Amniotic stem cell (primary cell): ENCODE results near the gene ESYT2.
"Not testable (repeated sequence)": the region's sequence is repeated elsewhere in the genome, so short reads cannot be mapped to it uniquely, and the experiment has no call there.

Source experiments
- DNase-seq: peaks from one replicate; lab custom pipeline; 2025; lab: John Stamatoyannopoulos, UW

Gene ESYT2

GRCh38 chr7:158854681-158855081 is 25.4 kb upstream of the ESYT2 start:
- no peak for DNase-seq

DNA sequence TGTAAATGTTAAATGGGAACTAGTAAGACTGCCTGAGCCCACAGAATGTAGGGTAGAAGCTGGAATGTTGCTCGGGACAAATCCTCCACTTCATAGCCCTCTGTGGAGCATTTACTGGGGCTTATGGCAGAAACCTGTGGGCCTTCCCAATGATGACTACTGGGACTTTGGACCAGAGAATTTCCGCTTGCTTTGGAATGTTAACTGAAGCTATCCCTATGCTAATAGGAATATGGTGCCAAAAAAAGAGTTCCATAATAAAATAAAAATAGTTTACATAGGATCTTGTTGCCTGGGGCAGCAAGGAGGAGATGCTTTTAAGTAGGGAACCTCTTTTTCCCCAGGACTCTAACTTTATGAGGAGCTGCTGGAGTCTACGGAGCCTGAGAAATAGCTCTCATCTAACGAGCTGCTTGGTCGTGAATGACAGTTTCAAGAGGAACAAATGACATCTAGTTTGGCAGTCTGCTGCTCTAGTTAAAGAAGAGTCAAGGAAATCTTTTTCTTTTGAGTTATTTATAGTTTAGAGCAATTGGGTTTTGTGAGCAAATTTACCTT is 21.3 kb upstream of the ESYT2 start:
- no peak for DNase-seq

DNA sequence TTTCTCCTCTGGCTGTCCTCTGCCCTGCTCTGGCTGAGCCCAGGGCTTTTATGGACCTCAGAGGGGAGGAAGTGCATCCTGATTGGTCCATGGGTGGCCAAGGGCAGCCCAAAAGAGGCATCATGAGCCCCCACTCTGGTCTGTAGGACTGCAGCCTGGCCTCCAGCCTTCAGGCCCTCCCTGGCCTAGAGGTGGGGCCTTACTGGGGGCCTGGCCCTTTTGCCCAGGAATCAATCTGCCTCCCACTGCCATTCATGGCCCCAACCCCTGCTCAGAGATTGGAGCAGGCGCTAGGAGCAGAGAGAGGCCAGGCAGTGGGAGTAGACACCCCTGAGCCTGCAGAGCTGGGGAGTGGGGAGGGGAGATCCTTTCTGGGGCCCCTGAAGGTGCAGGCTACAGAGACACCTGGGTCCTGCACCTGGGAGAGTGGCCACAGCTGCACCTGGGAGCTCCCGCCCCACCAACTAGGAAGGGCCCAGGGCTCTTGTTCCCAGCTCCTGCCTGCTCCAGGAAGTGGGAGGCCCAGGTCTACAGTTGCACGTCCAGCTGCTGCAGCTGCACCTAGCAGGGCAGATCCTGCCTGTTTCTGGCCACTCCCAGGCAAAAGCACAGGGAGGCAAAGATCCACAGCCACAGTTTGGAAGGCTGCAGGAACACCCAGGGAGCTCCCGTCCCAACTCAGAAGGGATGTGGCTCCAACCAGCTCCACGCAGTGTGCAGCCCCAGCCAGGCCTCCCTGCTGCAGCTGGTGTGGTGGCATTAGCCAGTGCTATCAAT is 20.6 kb upstream of the ESYT2 start:
- no peak for DNase-seq

DNA sequence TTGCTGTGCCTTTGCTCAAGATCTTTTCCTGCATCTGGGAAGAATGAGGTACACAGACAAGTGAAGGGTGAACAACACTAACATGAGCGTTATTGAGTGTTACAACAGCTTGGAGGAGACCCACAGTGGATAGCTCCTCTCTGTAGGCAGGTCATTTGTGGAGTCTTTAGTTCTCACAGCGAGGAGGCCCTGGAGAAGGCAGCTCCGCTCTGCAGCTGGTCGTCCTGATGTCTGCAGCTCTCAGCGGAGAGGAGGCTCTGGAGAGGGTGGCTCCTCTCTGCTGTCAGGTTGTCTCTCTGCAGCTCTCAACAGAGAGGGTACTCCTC is 20.1 kb upstream of the ESYT2 start:
- DNase-seq, result no peak

DNA sequence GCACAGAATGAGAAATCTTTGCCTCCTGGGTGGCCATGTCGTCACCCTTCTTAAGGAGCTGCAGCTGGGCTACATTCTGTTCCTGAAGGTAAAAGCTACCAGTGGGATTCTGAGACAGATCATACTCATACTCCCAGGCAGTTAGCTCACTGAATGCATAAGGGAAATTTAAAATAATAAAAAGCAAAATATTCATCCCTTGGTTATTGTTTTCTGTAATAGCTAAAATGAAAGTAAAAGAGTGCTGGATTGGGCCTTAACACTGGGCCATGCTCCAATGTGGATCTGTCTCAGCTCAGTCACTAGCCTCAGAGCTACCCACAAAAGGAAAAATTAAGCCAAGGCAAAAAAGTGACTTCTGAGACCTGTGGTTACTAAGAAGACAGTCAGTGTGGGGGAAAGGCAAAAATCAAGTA is 18.1 kb upstream of the ESYT2 start:
- no peak for DNase-seq

GRCh38 chr7:158846304-158846703 is 17.0 kb upstream of the ESYT2 start:
- DNase-seq, result no peak

- no peak for DNase-seq
Observed at GRCh38 chr7:158843771-158844170, 14.5 kb upstream of the ESYT2 start.

GRCh38 chr7:158842486-158842885 is 13.2 kb upstream of the ESYT2 start:
- DNase-seq, result no peak

DNA sequence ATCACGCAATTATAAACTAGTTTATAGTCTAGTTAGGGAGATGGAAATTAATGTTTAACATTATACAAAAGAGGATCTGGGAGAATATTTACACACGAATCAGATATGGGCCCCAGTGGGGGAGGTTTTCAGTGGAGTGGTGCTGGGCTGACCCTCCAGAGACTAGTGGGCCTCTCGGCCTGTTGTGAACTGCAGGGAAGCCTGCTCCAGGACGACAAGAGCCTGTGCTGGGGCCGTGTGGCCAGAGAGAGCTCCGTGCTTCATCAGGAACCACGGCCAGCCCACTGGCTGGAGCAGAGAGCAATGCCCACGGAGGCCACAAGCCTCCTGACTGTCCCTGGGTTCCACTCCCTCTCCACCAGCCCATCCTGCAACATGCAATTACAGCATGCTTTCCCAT is 11.3 kb upstream of the ESYT2 start:
- no peak for DNase-seq

DNA sequence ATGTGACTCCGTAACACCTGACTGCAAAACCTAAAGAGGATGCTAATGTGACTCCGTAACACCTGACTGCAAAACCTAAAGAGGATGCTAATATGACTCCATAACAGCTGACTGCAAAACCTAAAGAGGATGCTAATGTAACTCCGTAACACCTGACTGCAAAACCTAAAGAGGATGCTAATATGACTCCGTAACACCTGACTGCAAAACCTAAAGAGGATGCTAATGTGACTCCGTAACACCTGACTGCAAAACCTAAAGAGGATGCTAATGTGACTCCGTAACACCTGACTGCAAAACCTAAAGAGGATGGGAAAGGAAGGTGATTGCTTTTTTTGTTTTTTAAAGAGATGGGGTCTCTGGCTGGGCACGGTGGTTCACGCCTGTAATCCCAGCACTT is 9.9 kb upstream of the ESYT2 start:
- not testable (repeated sequence) for DNase-seq

DNA sequence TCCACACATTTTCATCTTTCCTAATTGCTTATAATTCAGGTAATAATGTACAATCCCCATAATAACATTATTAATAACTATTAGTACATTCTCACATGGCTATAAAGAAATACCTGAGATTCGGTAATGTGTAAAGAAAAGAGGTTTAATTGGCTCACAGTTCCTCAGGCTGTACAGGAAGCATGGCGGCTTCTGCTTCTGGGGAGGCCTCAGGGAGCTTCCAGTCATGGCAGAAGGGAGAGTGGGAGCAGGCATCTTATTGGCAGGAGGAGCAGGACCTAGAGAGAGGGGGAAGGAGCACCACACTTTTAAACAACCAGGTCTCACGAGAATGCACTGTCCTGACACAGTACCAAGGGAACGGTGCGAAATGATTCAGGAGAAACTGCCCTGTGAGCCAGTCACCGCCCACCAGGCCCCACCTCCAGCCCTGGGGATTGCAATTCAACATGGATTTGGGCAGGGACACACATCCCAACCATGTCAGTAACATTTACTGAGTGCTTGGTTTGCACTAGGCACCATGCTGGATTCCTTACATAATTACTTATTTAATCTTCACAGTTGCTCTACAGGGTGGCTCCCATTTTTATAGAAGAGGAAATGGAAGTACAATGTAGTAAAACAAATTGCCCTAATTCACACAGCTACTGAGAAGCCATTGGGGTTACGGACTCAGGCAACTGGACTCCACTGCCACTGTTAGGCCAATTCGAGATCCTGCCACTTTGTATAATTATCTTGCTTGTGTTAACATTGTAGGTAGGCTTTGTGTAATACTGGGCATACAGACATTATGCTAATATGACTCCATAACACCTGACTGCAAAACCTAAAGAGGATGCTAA is 8.7 kb upstream of the ESYT2 start:
- no peak for DNase-seq

DNA sequence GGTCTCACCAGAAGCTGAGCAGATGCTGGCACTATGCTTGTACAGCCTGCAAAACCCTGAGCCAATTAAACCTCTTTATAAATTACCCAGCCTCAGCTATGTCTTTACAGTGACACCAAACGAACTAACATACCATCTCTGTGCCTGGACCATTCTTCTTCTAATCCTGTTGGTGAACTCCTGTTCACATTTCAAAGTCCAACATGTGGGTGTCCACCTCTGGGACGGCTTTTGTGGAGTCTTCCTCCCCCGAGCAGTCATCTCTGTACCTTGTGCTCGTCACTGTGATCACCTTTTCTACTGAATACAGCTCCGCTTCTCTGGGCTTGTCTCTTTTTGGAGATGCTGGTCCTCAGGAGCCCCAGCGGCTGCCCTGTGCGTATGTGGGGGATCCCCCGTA is 7.4 kb upstream of the ESYT2 start:
- no peak for DNase-seq

- no peak for DNase-seq
Observed at GRCh38 chr7:158834878-158835784, 5.8 kb upstream of the ESYT2 start.

- DNase-seq, result no peak
Observed at GRCh38 chr7:158832994-158833393, 3.7 kb upstream of the ESYT2 start.

DNA sequence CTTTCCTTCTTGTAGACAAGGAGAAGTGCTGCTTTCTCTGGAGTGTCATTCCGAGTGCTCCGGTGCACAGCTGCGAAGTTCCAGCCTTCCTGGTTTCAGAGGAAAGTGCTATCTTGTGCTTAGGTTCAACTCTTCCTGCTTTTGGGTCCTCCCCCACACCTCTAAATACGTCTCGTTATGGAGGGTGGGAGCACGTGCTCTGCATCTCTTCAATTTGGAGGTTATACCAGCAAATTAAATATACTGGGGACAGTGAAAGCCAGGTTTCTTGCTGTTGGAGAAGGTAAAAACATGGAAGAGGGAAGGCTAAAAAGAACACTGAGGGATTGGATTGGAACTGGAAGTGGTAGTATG is 2.4 kb upstream of the ESYT2 start:
- no peak for DNase-seq

GRCh38 chr7:158830211-158830723 is 958 bp upstream of the ESYT2 start:
- DNase-seq, result no peak

GRCh38 chr7:158829021-158829341 is 328 bp downstream of the ESYT2 start:
- DNase-seq, result no peak

- DNase-seq, result no peak
Observed at GRCh38 chr7:158828133-158829020, 932 bp downstream of the ESYT2 start.

DNA sequence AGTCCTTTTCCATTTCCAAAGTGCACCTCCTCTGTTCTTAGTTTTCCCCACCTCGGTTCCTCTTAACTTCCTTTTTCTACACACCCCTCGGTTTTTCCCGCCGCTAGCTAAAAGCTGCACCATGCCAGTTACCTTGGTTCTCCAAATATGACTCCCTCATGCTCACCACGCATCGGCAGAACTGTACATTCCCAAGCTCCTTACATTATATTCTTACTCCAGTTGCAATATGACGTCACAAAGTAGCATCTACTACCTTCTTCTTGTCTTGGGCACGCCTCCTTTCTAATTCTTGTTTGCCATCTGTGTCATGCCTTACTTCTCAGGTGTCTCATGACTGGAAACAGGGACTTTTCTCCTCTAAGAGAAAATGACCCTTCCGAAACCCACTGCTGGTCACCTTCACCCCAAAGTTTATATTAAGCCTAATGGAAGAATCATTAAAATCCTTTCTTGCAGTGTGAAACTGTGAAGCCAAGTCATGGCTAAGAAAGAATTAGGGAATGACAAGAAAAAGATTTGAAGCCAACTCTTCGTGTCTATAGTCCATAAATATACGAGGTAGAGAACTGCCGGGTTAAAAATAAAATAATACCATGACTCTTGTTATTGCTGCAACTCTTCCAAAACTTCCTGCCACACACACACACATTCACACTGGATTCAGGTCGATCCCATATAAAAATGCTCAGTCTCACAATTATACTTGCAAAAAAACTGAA is 1.7 kb downstream of the ESYT2 start:
- no peak for DNase-seq

GRCh38 chr7:158825628-158826289 is 3.5 kb downstream of the ESYT2 start:
- no peak for DNase-seq
